LNCAP (cell line): ENCODE data around the gene MLN.

Experiments used
- CTCF ChIP-seq: fragments of 450-650 bp; IDR thresholded peaks from 2 replicates; pipeline ENCODE4 v1.5.1; 2017; ENCODE audit warnings: mild to moderate bottlenecking

The MLN gene

GRCh38 chr6:33776186-33776585, 27.6 kb downstream of the MLN start:
- no peak for TF ChIP-seq CTCF

- no peak for TF ChIP-seq CTCF
These were observed 29.0 kb downstream of the MLN start for GRCh38 chr6:33774774-33775173.

- no peak for TF ChIP-seq CTCF
These were observed 30.8 kb downstream of the MLN start for GRCh38 chr6:33772902-33773472.

DNA sequence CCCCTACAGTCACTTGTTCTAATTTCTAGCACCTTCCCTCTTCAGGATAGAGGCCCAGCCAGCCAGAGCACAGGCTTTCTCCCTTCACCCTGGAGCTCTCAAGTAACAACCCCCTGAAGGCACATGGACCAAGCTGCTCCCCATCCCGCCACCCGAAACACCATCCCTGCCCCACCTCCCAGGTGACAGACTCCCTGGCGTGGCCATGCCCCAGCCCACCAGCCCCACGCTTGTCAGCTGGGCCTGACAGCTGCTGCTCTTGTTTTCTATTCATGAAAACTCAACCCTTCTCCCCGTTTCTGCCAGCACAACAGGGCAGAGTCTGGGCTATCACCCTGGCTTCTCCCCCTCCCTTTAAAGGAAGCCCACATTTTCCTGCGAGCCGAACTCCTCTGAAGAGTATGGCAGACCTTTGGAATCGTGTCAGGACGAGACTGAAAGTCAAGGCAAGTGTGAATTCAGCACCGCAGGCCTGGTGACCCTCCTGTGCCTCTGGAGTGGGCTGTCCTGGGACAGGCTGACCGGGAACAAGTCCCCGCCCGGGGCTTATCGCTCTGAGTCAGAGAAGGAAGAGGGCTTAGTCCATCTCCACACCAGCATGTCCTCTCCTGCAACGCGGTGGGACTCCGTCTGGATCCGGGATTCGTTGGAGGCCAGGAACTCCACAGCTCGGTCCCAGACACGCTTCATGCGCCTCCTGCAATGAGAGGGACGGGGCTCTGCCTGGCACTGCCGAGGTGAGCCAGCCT, 31.5 kb downstream of the MLN start:
- no peak for TF ChIP-seq CTCF

DNA sequence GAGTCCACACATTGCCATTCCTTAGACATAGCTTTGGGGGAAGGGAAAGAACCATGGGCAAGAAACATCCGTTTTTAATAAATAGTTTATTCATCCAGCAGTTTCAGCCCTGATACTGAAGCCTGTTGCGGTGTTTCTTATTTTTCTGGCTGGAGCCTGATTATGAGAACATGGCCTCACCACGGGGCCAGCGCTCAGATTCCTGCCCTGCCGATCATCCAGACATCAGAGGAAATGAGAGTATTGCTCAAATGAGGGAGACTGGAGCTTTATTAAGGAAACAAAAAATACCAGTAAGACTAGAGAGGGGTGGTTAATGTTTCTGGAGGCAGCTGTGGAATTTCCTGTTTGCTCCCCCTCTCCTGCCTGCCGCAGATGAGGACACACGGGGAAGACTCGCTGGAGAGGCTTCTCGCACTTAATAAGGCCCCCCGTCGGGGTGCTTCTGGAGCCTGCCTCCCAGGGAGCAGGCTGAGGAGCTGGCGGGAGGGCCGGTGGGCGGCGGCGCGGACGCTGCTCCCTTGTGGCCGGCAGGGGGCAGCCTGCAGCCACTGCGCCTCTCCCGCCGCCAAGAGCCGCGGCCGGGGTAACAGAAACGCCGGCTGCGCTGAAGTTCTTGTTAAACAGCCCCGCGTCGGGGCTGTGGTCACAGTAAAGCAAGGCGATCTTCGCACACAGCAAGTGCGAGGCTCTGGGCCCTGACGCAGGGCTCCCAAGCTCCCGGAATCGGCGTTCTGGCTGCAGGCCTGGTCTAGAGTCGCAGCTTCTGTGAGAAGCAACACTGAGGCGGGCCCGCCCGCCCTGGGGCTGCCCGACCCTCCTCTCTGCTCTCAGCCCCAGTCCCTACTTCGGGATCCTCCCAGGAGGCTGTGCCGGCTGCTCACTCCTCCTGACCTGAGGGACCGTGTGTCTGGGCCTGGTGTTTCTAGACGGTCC, 32.4 kb downstream of the MLN start:
- TF ChIP-seq CTCF = peak; percentile 88

DNA sequence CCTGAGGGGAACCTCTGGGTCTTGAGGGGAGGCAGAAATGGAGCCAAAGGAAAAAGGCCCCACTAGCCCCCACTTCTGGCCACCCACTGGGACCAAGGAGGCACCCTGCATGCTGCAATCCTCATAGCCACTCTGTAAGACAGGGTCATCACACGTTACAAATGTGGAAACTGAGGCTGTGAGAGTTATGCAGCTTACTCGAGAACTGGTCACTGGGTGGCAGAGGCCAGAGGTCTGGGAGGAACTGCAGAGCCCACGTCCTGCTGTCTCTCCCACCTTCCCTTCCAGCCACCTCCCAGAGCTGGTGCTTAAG, 33.0 kb downstream of the MLN start:
- no peak for TF ChIP-seq CTCF

GRCh38 chr6:33770124-33770832, 33.5 kb downstream of the MLN start:
- TF ChIP-seq CTCF = no peak
